ENCODE measurements around the gene ZMYND11.
"Not testable (repeated sequence)": the region's sequence is repeated elsewhere in the genome, so short reads cannot be mapped to it uniquely, and the experiment has no call there.

Gene ZMYND11

DNA sequence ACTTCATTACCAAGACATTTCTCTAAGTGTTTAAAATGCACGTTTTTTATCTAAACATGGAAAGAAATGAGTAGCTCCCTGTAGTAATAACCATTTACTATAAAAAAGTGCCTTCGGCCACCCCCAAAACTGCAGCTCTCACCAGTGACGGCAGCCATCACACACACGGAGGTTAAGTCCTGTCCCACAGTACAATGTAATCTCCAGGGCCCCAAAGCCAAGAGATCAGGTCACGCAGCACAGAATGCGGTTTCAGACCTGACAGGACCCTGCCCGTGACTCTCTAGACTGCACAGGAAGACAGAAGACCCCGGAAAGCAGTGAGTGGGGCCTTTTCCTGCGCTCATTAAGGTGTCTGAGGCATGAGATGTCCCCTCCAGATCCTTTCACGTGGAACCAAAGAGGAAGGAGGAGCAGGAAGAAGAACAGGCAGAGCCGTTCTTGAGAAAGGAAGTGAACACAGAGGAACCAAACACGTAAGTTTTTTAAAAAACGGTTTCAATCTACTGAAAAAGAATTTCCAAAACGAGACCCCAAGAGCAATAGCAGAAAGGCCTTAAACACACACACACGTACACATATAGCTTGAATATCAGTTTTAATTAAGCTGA lies 125.7 kb downstream of the ZMYND11 start:
- DNase-seq: no peak

- DNase-seq: not testable (repeated sequence)
Observed at GRCh38 chr10:264160-265073, 129.2 kb downstream of the ZMYND11 start.

- peak; percentile 36 for DNase-seq
Observed at GRCh38 chr10:265074-265440, 129.8 kb downstream of the ZMYND11 start.

GRCh38 chr10:265816-266588 lies 130.7 kb downstream of the ZMYND11 start:
- not testable (repeated sequence) for DNase-seq

DNA sequence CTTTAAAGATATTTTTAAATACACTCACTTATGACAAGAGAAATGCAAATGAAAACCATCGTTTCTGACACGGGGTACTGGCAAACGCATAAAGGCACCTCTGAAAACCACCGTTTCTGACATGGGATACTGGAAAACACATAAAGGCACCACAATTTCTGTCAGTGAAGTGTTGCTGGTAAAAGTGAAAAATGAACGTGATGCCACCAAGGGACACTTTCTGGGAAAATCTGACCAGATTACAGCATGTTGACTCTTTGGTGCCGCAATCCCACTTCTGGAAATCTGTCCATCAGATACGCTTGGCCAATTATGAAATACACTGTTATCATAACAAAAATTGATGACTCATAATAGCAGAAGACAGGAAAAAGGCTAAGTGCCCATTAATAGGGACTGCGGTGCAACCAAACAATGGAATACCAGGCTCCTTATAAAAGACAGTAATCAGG lies 131.7 kb downstream of the ZMYND11 start:
- DNase-seq: no peak

- DNase-seq: no peak
Observed at GRCh38 chr10:267705-268104, 132.4 kb downstream of the ZMYND11 start.

GRCh38 chr10:269440-270074 lies 134.3 kb downstream of the ZMYND11 start:
- no peak for DNase-seq

GRCh38 chr10:271201-271600 lies 135.9 kb downstream of the ZMYND11 start:
- DNase-seq: no peak

GRCh38 chr10:271722-272121 lies 136.5 kb downstream of the ZMYND11 start:
- no peak for DNase-seq

DNA sequence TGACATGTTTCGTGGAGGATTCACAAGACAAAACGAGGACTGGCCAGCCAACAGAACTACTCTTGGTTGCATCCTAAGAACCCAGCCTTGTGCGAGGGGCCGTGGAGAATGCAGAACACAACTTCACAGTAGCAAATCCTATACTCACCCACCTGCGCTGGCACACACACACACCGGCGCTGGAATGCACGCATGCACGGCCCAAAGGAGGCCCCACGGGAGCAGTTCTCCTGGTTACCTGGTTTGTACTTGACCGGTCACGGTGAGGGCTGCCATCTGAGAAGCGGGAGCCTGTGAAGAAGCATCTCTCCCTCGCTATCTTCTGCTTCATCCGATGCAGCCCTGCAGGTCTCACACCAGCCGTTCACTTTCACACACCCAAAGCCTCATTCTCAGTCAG lies 137.8 kb downstream of the ZMYND11 start:
- no peak for DNase-seq

GRCh38 chr10:274866-275265 lies 139.6 kb downstream of the ZMYND11 start:
- no peak for DNase-seq

DNA sequence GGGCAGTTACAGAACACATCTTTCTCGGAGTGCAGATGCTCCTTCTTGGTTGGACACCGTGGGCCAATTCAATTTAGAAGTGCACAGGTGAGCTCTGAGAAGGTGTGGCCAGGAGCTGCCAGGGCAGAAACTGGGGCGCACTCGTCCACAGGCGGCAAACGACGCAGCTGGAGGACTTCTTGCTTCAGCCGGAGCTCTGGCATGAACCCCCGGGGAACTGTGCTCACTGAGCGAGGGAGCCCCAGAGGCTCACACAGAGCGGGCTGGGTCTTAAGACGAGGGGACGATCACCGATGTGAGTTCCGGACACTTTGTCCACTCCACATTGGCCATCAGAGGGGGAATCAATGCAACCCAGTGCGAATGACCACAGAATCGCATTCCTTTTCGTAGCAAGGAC lies 140.4 kb downstream of the ZMYND11 start:
- no peak for DNase-seq

- DNase-seq: no peak
Observed at GRCh38 chr10:277963-278362, 142.7 kb downstream of the ZMYND11 start.

- no peak for DNase-seq
Observed at GRCh38 chr10:278707-279106, 143.5 kb downstream of the ZMYND11 start.

- no peak for DNase-seq
Observed at GRCh38 chr10:279232-279631, 144.0 kb downstream of the ZMYND11 start.

GRCh38 chr10:279655-280054 lies 144.4 kb downstream of the ZMYND11 start:
- no peak for DNase-seq

DNA sequence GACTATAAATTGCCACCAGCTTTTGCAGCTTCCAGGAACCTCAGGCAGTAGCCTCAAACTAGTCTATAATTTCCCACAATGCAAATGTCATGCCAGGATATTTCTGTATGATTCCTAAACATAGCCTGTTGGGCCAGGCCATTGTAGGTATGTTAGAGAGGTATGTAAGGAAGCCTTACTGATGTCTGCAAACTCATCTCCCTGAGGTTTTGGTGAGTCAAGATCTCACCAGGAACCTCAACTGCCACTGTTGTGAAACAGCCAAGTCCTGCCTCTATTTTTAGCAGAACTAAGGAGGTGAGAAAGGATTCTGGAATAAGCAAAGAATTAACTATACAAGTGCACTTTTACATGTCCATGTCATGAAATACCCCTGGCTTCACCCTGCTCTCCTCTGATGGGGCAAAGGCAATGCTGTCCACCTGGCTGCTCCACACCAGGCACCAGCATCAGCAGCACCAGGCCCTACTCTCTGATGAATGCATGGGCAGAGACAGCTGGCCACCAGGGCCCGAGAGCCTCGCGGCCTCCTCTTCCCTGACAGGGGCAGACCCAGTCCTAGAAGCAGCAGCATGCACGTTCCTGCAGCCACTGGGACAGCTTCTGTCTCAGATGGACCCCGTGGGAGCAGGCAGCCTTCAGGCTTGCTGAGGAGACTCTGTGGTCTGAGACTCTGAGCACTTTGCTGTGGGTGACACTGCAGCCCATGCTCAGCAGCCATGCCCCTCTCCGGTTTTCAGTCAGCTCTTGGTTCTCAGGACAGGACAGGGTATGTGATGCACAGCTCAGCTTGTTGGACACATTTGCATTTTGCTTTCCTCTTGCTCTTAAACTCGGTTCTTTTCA lies 147.3 kb downstream of the ZMYND11 start:
- no peak for DNase-seq

DNA sequence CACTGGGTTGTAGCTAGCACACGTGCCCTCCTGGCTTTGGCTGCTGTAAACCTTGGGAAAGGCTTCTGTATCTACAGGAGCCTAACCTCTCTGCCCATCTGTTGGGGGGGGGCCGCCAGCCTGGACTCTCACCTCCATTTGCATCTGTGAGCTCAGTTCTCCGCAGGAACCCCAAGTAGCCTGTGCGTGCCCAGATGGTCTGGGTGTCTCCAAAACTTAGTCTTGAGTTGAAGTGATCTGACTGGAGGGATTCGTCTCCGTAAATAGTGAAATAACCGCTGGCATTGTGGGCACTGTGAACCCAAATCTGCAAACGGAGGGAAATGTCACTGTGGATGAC lies 147.9 kb downstream of the ZMYND11 start:
- no peak for DNase-seq

- peak; percentile 61 for DNase-seq
Observed at GRCh38 chr10:283916-284356, 148.7 kb downstream of the ZMYND11 start.

DNA sequence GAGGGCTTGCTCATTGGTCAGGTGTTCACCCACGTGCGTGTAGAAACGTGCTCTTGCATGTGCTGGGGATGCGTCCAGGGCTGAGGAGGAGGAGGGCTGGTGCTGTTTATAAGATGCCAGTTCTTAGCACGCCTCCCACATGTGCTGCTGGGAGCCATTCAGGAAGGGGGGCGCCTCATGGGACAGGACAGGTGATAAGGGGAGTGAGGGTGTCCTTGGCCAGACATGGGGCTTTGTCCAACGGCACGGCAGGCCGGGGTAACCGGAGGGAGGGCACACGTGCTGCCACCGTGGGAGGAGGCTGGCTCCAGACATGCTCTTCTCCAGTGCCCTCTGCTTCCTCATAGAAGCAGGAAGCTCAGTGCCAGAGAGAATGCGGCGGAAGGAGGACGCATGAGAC lies 150.0 kb downstream of the ZMYND11 start:
- DNase-seq: no peak

- no peak for DNase-seq
Observed at GRCh38 chr10:287026-287709, 151.9 kb downstream of the ZMYND11 start.

DNA sequence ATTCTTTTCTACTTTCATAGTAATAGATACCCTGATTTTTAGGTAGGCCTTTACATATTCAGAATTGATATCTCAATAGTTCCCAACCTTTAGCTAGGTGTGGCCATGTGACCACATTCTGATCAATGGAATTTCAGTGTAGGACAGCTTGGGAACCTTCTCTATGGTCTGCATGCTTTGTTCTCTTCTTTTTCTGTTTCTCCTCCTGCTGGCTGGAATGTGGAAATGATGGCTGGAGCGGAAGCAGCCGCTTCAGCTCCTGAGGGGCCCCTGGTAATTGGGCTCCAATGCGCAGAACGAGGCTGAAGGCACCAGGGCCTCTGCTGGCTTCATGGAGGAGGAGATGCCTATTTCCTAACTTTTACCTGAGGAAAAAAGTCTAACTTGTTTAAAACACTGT lies 152.6 kb downstream of the ZMYND11 start:
- no peak for DNase-seq
